Measurements from ENCODE around the gene C16orf95. TPM values are rescaled to one million over a fixed set of nuclear protein-coding genes. Genes with fewer than 3 reads are reported as not detected.

Gene C16orf95
- total RNA-seq, 6 experiments from 2014 or later, result 1.7 to 5.5 (median 3.9) TPM

- Histone ChIP-seq H3K27ac (no peak overlapping the region), H3K36me3 (no peaks in the 10 kb centered on the region), H3K27me3 (no peaks in the 10 kb centered on the region), H3K9me3 (no peaks in the 10 kb centered on the region), H3K4me1 (no peaks in the 10 kb centered on the region), H3K4me3 (no peak overlapping the region)
- whole genome bisulfite sequencing (ENCODE audit: insufficient coverage, low coverage, low lambda C conversion rate, missing lambda C conversion rate), result 52% methylated on average over 10 of the region's 10 CpGs
- TF ChIP-seq CTCF (IDR thresholded peaks at IDR 0.05) (no peak), POLR2A (IDR thresholded peaks at IDR 0.05) (no peak)
- DNase-seq (no peak), ATAC-seq (no peak)
- intact Hi-C loops (cut with DNase I), result no loop called here
Measured at GRCh38 chr16:87304951-87305350, 12.2 kb downstream of the C16orf95 start.

GRCh38 chr16:87303962-87304521 is 13.2 kb downstream of the C16orf95 start:
- WGBS (ENCODE audit: insufficient coverage, low coverage, low lambda C conversion rate, missing lambda C conversion rate), result 90% methylated on average over 1 of the region's 4 CpGs
- Histone ChIP-seq H3K4me3 (no peak overlapping the region), H3K36me3 (no peaks in the 10 kb centered on the region), H3K27ac (no peak overlapping the region), H3K9me3 (no peaks in the 10 kb centered on the region), H3K27me3 (no peaks in the 10 kb centered on the region), H3K4me1 (no peaks in the 10 kb centered on the region)
- DNase-seq (peak in 1 of 3 donors; percentile 37), ATAC-seq (no peak)
- intact Hi-C loops (cut with DNase I), result no loop called here
- TF ChIP-seq CTCF (IDR thresholded peaks at IDR 0.05), result no peak

GRCh38 chr16:87303431-87303930 is 13.7 kb downstream of the C16orf95 start:
- no peaks in the 10 kb centered on the region for H3K9me3 ChIP-seq
- no peak overlapping the region for H3K27ac ChIP-seq
- TF ChIP-seq POLR2A (IDR thresholded peaks at IDR 0.05) (no peak), CTCF (IDR thresholded peaks at IDR 0.05) (no peak)
- intact Hi-C loops (cut with DNase I), result no loop called here
- H3K27me3 ChIP-seq, result no peaks in the 10 kb centered on the region
- H3K36me3 ChIP-seq, result no peaks in the 10 kb centered on the region
- ATAC-seq (no peak), DNase-seq (peak in 1 of 3 donors; percentile 39)
- no peaks in the 10 kb centered on the region for H3K4me1 ChIP-seq
- WGBS (ENCODE audit: insufficient coverage, low coverage, low lambda C conversion rate, missing lambda C conversion rate), result no CpG with 5 or more reads among the region's 7 CpGs
- no peak overlapping the region for H3K4me3 ChIP-seq

GRCh38 chr16:87298857-87299465 is 18.2 kb downstream of the C16orf95 start:
- Histone ChIP-seq H3K27ac (no peak overlapping the region), H3K4me3 (no peak overlapping the region), H3K27me3 (no peaks in the 10 kb centered on the region), H3K36me3 (no peaks in the 10 kb centered on the region), H3K4me1 (no peaks in the 10 kb centered on the region), H3K9me3 (no peaks in the 10 kb centered on the region)
- WGBS (ENCODE audit: insufficient coverage, low coverage, low lambda C conversion rate, missing lambda C conversion rate), result 0% methylated on average over 1 of the region's 13 CpGs
- no peak for TF ChIP-seq CTCF (IDR thresholded peaks at IDR 0.05)
- no peak for TF ChIP-seq POLR2A (IDR thresholded peaks at IDR 0.05)
- intact Hi-C loops (cut with DNase I), result no loop called here
- ATAC-seq (no peak), DNase-seq (peak in 1 of 3 donors; percentile 29)

Data from right lobe of liver (tissue), 6 donors.